Stimulated activated CD4-positive, alpha-beta T cell treated with anti-CD3 and anti-CD28 coated beads, Interleukin-4, amount 100 ng/mL, for 48 hours (primary cell): ENCODE data around the gene SLC25A42.

Source experiments
- DNase-seq, 2 donors: peaks; one replicate each; pipeline ENCODE4 v3.0.0-alpha.2; 2020; ENCODE audit warnings: low read depth in 2 of 2

The SLC25A42 gene

GRCh38 chr19:19162495-19162894 lies 98.7 kb downstream of the SLC25A42 start:
- no peak for DNase-seq
